ENCODE measurements around the gene HSPBAP1.

DNA sequence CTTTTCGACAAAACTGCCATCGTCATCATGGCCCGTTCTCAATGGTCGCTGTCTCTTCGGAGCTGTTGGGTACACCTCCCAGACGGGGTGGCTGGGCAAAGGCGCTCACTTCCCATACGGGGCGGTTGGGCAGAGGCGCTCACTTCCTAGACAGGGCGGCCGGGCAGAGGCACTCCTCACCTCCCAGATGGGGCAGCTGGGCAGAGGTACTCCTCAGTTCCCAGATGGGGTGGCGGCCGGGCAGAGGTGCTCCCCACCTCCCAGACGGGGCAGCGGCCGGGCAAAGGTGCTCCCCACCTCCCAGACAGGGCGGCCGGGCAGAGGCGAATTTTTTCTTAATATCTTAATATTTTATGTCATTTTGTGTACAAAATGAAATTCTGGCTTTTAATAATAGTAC, 68.5 kb downstream of the HSPBAP1 start:
- TF ChIP-seq, protein P1, sequence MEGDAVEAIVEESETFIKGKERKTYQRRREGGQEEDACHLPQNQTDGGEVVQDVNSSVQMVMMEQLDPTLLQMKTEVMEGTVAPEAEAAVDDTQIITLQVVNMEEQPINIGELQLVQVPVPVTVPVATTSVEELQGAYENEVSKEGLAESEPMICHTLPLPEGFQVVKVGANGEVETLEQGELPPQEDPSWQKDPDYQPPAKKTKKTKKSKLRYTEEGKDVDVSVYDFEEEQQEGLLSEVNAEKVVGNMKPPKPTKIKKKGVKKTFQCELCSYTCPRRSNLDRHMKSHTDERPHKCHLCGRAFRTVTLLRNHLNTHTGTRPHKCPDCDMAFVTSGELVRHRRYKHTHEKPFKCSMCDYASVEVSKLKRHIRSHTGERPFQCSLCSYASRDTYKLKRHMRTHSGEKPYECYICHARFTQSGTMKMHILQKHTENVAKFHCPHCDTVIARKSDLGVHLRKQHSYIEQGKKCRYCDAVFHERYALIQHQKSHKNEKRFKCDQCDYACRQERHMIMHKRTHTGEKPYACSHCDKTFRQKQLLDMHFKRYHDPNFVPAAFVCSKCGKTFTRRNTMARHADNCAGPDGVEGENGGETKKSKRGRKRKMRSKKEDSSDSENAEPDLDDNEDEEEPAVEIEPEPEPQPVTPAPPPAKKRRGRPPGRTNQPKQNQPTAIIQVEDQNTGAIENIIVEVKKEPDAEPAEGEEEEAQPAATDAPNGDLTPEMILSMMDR (IDR thresholded peaks at IDR 0.05): no peak
- no peak for TF ChIP-seq POLR2A (IDR thresholded peaks at IDR 0.05)
